Raji (cell line): Measurements from ENCODE around the gene KRTAP10-3.

ENCODE experiments used
- POLR2A ChIP-seq: IDR thresholded peaks from 2 replicates; pipeline ENCODE4 v1.6.1; 2011; ENCODE audit warnings: low read depth, low read length, control low read depth; ENCODE audit not compliant: insufficient read depth

KRTAP10-3 gene

GRCh38 chr21:44540741-44541288 is 17.8 kb downstream of the KRTAP10-3 start:
- TF ChIP-seq POLR2A, result no peak

- TF ChIP-seq POLR2A, result no peak
These were observed 18.5 kb downstream of the KRTAP10-3 start, which contains the start of gene KRTAP10-1 for GRCh38 chr21:44539991-44540666. Gene KRTAP10-1 (minus strand): TSS chr21:44540195. CDS start chr21:44540150, 45 bp downstream.

DNA sequence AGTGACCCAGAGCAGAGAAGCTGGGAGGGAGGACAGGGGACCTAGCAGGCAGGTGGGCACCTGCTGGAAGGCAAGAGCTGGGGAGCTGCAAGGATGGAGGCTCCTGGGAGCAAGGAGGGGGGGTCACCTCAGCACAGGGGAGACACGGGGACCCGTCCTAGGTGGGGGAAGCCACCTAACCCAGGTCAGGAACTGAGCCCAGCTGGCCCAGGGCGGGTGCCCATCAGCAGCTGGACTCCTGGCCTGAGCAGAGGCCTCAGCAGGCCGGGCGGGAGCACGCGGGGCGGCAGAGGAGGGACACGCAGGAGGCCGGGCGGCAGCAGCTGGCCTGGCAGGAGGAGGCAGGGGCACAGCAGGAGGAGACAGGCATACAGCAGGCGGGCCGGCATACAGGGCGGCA is 19.5 kb downstream of the KRTAP10-3 start:
- no peak for TF ChIP-seq POLR2A

- no peak for TF ChIP-seq POLR2A
These were observed 20.4 kb downstream of the KRTAP10-3 start for GRCh38 chr21:44537930-44538911.

DNA sequence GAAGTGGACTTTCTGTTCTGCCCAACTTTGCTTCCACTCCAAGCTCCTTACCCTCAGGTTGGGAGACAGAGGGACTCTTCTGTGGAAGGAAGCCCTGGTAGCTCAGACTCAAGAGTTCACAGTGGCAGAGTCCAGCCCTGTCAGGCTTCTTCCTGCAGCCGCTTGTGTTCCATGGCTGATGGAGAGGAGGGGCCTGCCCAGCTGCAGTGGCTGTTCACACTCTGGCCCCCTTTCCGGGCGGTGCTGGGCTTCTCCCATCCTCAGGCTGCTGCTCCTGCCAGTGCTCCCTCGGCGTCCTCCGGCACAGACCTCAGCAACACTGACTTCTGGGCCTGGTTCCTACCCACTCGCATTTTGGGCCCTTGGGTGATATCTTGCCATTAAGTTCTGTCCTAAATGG is 22.6 kb downstream of the KRTAP10-3 start:
- TF ChIP-seq POLR2A, result no peak

DNA sequence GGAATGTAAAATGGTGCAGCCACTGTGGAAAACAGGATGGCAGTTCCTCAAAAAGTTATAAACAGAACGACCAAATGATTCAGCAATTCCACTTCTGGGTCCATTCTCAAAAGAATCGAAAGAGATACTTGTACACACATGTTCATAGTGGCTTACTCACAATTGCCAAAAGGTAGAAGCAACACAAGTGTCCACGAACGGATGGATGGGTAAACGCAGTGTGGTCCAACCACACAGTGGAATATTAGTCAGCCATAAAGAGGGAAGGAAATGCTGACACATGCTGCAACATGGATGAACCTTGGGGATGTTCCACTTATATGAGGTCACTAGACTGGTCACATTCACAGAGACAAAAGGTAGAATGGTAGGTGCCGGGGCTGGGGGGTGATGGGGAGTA is 23.9 kb downstream of the KRTAP10-3 start:
- TF ChIP-seq POLR2A, result no peak

DNA sequence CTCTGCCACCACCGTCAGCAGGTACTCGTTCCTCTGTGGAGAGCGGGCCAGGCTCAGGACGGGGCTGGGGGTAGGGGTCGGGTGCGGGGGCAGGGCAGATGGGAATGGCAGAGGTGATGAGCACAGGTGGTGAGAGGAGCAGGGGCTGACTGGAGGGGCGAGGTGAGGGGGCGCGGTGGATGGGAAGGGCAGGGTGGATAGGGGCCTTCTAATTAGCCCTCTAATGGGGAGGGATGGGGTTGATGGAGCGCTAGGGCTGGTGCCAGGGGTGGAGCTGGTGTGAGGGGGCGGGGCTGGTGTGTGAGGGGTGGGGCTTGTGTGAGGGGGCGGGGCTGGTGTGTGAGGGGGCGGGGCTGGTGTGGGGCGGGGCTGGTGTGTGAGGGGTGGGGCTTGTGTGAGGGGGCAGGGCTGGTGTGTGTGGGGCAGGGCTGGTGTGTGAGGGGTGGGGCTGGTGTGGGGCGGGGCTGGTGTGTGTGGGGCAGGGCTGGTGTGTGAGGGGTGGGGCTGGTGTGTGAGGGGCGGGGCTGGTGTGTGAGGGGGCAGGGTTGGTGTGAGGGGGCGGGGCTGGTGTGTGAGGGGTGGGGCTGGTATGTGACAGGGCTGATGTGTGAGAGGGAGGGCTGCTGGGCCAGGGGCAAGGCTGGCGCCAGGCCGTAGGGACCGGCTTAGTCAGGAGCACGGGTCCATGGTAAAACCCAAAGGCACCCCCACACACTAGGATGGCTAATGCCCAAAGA is 24.5 kb downstream of the KRTAP10-3 start:
- TF ChIP-seq POLR2A, result no peak

GRCh38 chr21:44533121-44533890 is 25.3 kb downstream of the KRTAP10-3 start:
- TF ChIP-seq POLR2A, result no peak

GRCh38 chr21:44532712-44533111 is 25.9 kb downstream of the KRTAP10-3 start:
- no peak for TF ChIP-seq POLR2A

GRCh38 chr21:44531606-44532564 is 26.7 kb downstream of the KRTAP10-3 start:
- TF ChIP-seq POLR2A, result no peak

DNA sequence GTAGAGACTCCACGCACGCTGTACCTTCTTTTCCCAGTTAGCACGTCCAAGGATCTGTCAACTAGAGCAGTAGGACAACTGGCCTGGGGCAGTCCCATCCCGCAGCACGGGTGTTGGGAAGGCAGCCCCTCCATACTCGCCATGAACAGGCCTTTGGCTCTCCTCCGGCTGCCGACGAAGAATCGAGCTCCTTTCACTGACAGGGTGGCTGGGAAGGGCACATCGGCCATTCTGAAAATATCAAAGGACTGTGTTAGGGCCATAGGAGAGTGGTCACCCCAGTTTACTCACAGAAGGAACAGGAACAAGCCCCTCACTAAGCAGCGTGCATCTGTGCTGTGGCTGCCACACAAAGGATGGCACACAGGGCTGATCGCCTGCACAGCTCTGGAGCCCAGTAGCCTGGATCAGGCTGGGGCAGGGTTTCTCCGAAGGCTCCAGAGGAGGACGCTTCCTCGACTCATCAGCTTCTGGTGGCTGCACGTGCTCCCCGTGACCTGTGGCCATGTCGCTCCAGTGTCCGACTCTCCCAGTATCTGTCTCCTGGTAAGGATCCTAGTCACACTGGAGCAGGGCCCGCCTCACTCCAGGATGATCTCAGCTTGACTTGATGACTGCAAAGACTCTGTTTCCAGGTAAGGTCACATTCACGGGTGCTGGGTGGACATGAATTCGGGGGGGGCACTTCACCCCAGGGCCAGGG is 27.5 kb downstream of the KRTAP10-3 start:
- no peak for TF ChIP-seq POLR2A

GRCh38 chr21:44530221-44530902 is 28.2 kb downstream of the KRTAP10-3 start:
- no peak for TF ChIP-seq POLR2A
